Cardiac muscle cell (in vitro differentiated cells and primary cell): ENCODE results near the gene CCDC174. TPM values are rescaled to one million over a fixed set of nuclear protein-coding genes. Genes with fewer than 3 reads are reported as not detected.

Source experiments
- DNase-seq, 2 donors: peaks; one replicate each; pipeline versions ENCODE4 v3.0.0 to v3.0.0-alpha.2; 2010 to 2017; ENCODE audit warnings: low read depth in 1 of 2, low spot score in 1 of 2
- H3K27ac ChIP-seq: fragments of 200-600 bp; sonication (generic); 2 replicates; pipeline ENCODE4 v1.5.1; 2016
- H3K27me3 ChIP-seq: fragments of 200-600 bp; sonication (generic); 2 replicates; pipeline ENCODE4 v1.6.0; 2016; ENCODE audit warnings: control low read depth
- H3K36me3 ChIP-seq: fragments of 200-600 bp; sonication (generic); 2 replicates; pipeline ENCODE4 v1.5.1; 2016; ENCODE audit warnings: control low read depth
- H3K4me1 ChIP-seq: fragments of 200-600 bp; sonication (generic); 2 replicates; pipeline ENCODE4 v1.8.1; 2017; ENCODE audit warnings: low read depth, mild to moderate bottlenecking, mixed run types
- H3K4me3 ChIP-seq: fragments of 200-600 bp; sonication (generic); 2 replicates; pipeline ENCODE4 v1.5.1; 2016; ENCODE audit warnings: mild to moderate bottlenecking
- H3K9me3 ChIP-seq: fragments of 200-600 bp; sonication (generic); 2 replicates; pipeline ENCODE4 v1.5.1; 2017; ENCODE audit warnings: low read depth, mild to moderate bottlenecking, control low read depth
- polyA plus RNA-seq: library from polyadenylated mRNA; unstranded; fragments of >200 nt; fragmentation: Nextera tagmentation; extraction: Ambion mirVana; gene quantifications from 2 replicates; pipeline ENCODE4 v1.2.1, GENCODE V29; 2016
- total RNA-seq: library from RNA; depleted of rRNA; stranded (reverse); fragments of >200 nt; gene quantifications from 2 replicates; pipeline ENCODE4 v1.2.3, GENCODE V29; 2016
- TF ChIP-seq, protein P1 (sequence below): IDR thresholded peaks from 2 replicates; pipeline ENCODE4 v1.5.1; 2012; ENCODE audit warnings: low read depth, mild to moderate bottlenecking, low read length

CCDC174 gene
- total and polyA plus RNA-seq, 2 experiments from 2014 or later, result 18.6 to 19.2 TPM

- Histone ChIP-seq H3K36me3 (no peaks in the 10 kb centered on the region), H3K4me1 (no peaks in the 10 kb centered on the region), H3K4me3 (no peak overlapping the region), H3K9me3 (no peaks in the 10 kb centered on the region), H3K27me3 (peaks cover 20% of the 10 kb centered on the region), H3K27ac (no peak overlapping the region)
- no peak for DNase-seq
- TF ChIP-seq, protein P1, sequence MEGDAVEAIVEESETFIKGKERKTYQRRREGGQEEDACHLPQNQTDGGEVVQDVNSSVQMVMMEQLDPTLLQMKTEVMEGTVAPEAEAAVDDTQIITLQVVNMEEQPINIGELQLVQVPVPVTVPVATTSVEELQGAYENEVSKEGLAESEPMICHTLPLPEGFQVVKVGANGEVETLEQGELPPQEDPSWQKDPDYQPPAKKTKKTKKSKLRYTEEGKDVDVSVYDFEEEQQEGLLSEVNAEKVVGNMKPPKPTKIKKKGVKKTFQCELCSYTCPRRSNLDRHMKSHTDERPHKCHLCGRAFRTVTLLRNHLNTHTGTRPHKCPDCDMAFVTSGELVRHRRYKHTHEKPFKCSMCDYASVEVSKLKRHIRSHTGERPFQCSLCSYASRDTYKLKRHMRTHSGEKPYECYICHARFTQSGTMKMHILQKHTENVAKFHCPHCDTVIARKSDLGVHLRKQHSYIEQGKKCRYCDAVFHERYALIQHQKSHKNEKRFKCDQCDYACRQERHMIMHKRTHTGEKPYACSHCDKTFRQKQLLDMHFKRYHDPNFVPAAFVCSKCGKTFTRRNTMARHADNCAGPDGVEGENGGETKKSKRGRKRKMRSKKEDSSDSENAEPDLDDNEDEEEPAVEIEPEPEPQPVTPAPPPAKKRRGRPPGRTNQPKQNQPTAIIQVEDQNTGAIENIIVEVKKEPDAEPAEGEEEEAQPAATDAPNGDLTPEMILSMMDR, result no peak
Observed at GRCh38 chr3:14614862-14615261, 36.7 kb upstream of the CCDC174 start.

DNA sequence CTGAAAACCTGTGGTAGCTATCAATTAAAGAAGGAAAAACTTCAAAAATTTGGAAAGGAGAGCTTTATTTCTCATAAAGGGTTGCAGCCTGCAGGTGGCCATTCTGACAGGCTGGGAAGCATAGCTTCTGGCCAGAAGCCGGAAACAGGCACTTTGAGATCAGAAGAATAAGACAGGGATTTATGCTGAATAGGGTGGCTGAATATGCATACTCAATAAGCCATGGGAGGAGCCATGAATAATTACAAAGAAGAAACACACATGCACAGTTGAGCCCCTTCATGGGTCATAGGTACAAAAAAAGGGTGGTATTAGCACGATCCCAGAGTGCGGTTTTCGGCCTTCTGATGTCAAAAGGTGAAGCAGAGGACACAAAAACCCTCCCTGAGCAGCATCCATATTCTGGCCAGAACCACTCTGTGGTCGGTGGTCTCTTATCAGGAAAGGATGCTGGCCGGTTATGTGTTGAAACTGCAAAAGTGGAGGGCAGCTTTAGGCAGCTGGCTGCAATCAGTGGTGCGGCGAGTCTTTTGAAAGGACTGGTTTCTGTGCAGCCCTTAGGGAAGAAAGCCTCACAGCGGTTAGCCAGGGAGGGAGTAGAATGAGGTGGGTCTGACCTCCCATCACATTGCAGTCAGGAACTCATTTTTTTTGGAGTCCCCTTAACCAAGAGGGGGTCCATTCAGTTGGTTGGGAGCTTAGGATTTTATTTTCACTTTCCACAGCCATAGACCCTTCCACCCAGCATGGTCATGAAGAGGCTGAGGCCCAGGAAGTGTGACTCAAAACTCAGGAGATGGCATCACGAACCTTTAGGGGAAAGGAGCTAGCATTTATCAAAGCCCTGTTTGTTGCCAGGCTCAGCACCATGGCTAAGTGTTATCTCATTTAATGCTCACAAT, 34.7 kb upstream of the CCDC174 start:
- DNase-seq, result peak in 1 of 2 donors; percentile 31
- no peak overlapping the region for H3K27ac ChIP-seq
- H3K4me3 ChIP-seq, result no peak overlapping the region
- no peaks in the 10 kb centered on the region for H3K4me1 ChIP-seq
- peaks cover 7% of the 10 kb centered on the region for H3K27me3 ChIP-seq
- no peaks in the 10 kb centered on the region for H3K36me3 ChIP-seq
- TF ChIP-seq, protein P1, result no peak
- no peaks in the 10 kb centered on the region for H3K9me3 ChIP-seq

GRCh38 chr3:14617508-14618023, 34.0 kb upstream of the CCDC174 start:
- H3K4me3 ChIP-seq, result no peak overlapping the region
- H3K36me3 ChIP-seq, result no peaks in the 10 kb centered on the region
- H3K4me1 ChIP-seq, result no peaks in the 10 kb centered on the region
- DNase-seq, result no peak
- peaks cover under 1% of the 10 kb centered on the region for H3K27me3 ChIP-seq
- TF ChIP-seq, protein P1, result no peak
- no peaks in the 10 kb centered on the region for H3K9me3 ChIP-seq
- H3K27ac ChIP-seq, result no peak overlapping the region

DNA sequence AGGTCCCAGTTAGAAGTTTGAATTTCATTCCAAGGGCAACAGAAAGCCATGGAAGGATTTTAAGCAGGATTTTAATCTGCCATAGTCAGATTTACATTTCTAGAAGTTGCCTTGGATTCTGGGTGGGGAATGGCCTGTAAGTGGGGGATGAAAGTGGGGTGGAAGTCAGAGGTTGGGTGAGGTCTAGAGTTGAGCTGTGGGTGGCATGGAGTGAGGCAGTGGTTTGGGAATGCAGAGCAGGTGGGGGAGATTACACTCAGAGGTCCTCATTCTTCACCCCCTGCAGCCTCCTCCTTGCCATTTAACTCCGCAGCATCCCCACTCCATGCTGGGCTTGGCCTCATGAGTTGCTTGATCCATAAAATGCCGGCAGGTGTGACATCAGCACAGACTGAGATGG, 32.0 kb upstream of the CCDC174 start:
- Histone ChIP-seq H3K27ac (no peak overlapping the region), H3K36me3 (no peaks in the 10 kb centered on the region), H3K4me3 (no peak overlapping the region), H3K4me1 (no peaks in the 10 kb centered on the region), H3K9me3 (no peaks in the 10 kb centered on the region), H3K27me3 (no peaks in the 10 kb centered on the region)
- TF ChIP-seq, protein P1, result no peak
- no peak for DNase-seq

DNA sequence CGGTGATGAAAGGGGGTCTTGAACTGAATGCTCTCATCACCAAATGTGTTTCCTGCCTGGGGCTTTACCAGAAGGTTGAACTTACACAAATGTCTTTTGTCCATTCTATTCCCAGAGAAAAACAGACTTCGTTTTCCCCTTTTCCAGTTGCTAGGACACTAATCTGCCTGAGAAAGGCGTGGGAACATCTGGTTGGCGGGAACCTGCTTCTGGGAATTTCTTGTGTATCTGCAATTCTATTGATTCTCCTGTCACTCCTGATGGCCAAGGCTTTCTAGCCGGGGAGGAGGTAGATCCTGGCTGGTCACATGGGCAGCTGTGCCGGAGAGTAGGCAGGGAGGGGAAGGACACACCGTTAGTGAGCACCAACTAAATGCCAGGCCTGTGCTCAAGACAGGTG, 31.1 kb upstream of the CCDC174 start:
- Histone ChIP-seq H3K27ac (no peak overlapping the region), H3K36me3 (no peaks in the 10 kb centered on the region), H3K27me3 (no peaks in the 10 kb centered on the region), H3K4me3 (no peak overlapping the region), H3K9me3 (no peaks in the 10 kb centered on the region), H3K4me1 (no peaks in the 10 kb centered on the region)
- TF ChIP-seq, protein P1, result no peak
- no peak for DNase-seq
